Activated CD8-positive, alpha-beta T cell treated with anti-CD3 and anti-CD28 coated beads for 36 hours (primary cell): ENCODE measurements around the gene AOAH. TPM values are rescaled to one million over a fixed set of nuclear protein-coding genes. Genes with fewer than 3 reads are reported as not detected.
"Not testable (repeated sequence)": the region's sequence is repeated elsewhere in the genome, so short reads cannot be mapped to it uniquely, and the experiment has no call there.

Experiments
- ATAC-seq: fragments of 200-7000 bp; cut with Tn5 transposase; one replicate; pipeline ENCODE4 v1.10.0; 2021; ENCODE audit warnings: mild to moderate bottlenecking, moderate library complexity
- CTCF ChIA-PET: fragments of 350-600 bp; sonication (Branson Sonifier 250); formaldehyde crosslinking; loops from one replicate; lab custom pipeline; 2021; ENCODE audit warnings: antibody characterized with exemption; lab: Charles Lee
- POLR2A ChIA-PET: fragments of 350-600 bp; sonication (Branson Sonifier 250); formaldehyde crosslinking; loops from one replicate; lab custom pipeline; 2021; ENCODE audit warnings: antibody characterized with exemption; lab: Charles Lee
- DNase-seq: peaks from one replicate; pipeline ENCODE4 v3.0.0-alpha.2; 2020
- H3K27ac Mint-ChIP-seq: one replicate; pipeline ENCODE4 v1.8.0; 2021; ENCODE audit warnings: mild to moderate bottlenecking, mixed read lengths
- H3K27me3 Mint-ChIP-seq: one replicate; pipeline ENCODE4 v1.8.0; 2021; ENCODE audit warnings: mixed read lengths
- H3K36me3 Mint-ChIP-seq: one replicate; pipeline ENCODE4 v1.8.0; 2021; ENCODE audit warnings: low read depth, mixed read lengths
- H3K4me1 Mint-ChIP-seq: one replicate; pipeline ENCODE4 v1.8.0; 2021; ENCODE audit warnings: low read depth, mixed read lengths
- H3K4me3 Mint-ChIP-seq: one replicate; pipeline ENCODE4 v1.8.0; 2021; ENCODE audit warnings: mild to moderate bottlenecking, moderate library complexity, mixed read lengths
- H3K9me3 Mint-ChIP-seq: one replicate; pipeline ENCODE4 v1.8.0; 2021; ENCODE audit warnings: mixed read lengths
- CTCF ChIP-seq: fragments of 200-600 bp; IDR thresholded peaks from one replicate; pipeline ENCODE4 v1.8.0; 2022; ENCODE audit warnings: antibody characterized with exemption, mild to moderate bottlenecking
- intact Hi-C: fragments of 100-400 bp; cut with micrococcal nuclease; formaldehyde crosslinking; loops from one replicate; pipeline ENCODE4 v1.10.0; 2022
- total RNA-seq, 2 experiments: library from RNA; stranded (reverse); gene quantifications; one replicate each; pipeline ENCODE4 v1.2.3, GENCODE V29; 2021

AOAH gene
- total RNA-seq, 2 experiments from 2014 or later = 10.4 to 17.1 TPM

DNA sequence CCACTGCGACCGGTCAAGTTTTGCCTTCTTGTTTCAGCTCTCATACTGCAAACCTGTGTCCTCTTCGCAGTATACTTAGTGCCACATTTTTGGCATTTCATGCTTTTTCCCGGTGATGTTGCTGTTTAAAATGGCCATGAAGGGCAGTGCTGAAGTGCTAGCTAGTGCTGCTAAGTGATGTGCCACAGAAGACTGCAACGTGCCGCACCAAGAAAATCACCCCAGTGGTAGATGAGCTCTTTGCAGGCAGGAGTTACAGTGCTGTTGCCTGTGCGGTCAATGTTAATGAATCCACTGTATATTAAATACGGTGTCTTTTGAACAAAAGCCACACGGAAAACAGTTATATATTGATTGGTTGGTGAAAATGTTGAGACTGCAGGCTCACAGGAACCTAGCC is 214.3 kb downstream of the AOAH start:
- no peak for DNase-seq
- no peaks in the 10 kb centered on the region for H3K27me3 Mint-ChIP-seq
- ATAC-seq = no peak
- no peak for TF ChIP-seq CTCF
- intact Hi-C loops = no loop called here
- CTCF ChIA-PET = interaction anchor here (1.4 kb wide), 1 partner anchor 20 kb away, joined by 5 read pairs; no protein-coding TSS in a partner anchor
- H3K4me1 Mint-ChIP-seq = no peaks in the 10 kb centered on the region
- POLR2A ChIA-PET = no interaction called here
- no peak overlapping the region for H3K4me3 Mint-ChIP-seq
- H3K36me3 Mint-ChIP-seq = peaks cover 1% of the 10 kb centered on the region
- H3K27ac Mint-ChIP-seq = no peak overlapping the region
- no peaks in the 10 kb centered on the region for H3K9me3 Mint-ChIP-seq

DNA sequence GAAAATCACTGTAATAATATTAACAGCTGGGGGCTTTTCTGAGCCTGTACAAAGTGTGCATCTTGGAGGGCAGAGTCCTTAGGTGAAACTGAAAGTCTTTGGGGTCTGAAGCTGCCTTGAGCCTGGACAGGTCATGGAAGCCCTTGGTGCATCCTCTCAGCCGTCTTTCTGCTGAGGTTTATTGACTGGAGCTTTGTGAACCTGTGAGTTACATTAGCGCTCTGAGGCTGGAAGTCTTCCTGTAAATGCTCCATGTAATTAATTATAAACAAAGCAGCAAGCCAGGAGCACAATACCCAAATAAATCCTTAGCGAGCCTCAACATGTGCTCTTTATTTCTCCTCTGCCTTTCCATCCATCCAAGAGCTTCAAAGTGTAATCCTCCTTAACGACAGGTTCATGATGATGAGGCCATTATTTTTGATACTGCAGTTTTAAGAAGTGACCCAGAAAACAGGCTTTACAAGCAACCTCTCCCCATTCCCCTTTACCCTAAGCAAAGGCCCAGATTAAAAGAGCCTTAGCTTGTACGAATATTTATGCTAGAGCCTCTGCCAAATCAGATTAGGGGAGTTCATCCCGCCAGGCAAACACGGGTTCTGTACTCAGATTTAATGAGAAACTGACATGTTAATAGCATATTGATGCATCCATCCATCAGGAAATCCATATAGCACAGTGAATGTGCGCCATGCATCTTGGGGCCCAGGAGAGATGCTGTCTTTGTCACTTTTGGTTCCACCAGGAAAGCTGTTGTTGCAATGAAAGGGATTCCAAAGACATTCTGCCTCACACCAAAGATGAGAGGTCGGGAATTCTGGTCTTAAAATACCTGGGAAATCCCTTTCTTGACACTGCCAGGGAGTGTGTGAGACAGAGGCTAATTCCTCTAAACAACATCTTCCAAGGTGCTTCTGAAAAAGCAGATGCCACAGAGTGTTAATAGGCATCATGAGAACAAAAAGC is 216.5 kb downstream of the AOAH start:
- Mint-ChIP-seq H3K9me3 (peaks cover 3% of the 10 kb centered on the region), H3K4me1 (no peaks in the 10 kb centered on the region), H3K36me3 (no peaks in the 10 kb centered on the region), H3K4me3 (no peak overlapping the region), H3K27me3 (no peaks in the 10 kb centered on the region), H3K27ac (no peak overlapping the region)
- ATAC-seq = no peak
- TF ChIP-seq CTCF = no peak
- intact Hi-C loops = no loop called here
- ChIA-PET POLR2A (interaction anchor here (0.7 to 1.1 kb wide), 2 partner anchors 32 to 69 kb away, joined by 3 read pairs; no protein-coding TSS in a partner anchor), CTCF (interaction anchor here (1.0 kb wide), 1 partner anchor 19 kb away, joined by 4 read pairs; no protein-coding TSS in a partner anchor)
- DNase-seq = no peak

DNA sequence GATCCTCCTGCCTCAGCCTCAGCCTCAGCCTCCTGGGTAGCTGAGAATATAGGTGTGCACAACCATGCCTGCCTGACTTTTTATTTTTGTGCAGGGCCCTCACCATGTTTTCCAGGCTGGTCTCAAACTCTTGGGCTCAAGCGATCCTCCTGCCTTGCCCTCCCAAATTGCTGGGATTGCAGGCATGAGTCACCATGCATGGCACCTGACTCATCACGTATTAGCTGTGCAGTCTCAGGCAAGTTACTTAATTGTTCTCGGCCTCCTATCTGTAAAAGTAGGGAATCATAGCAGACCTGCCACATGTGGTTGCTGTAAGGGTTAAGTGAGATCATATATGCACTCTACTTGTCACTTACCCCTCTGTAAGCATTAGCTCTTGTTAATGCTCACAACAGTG is 217.5 kb downstream of the AOAH start:
- intact Hi-C loops = no loop called here
- Mint-ChIP-seq H3K4me3 (no peak overlapping the region), H3K27ac (no peak overlapping the region), H3K9me3 (peaks cover 3% of the 10 kb centered on the region), H3K36me3 (no peaks in the 10 kb centered on the region), H3K4me1 (no peaks in the 10 kb centered on the region), H3K27me3 (no peaks in the 10 kb centered on the region)
- CTCF ChIA-PET = no interaction called here
- no peak for DNase-seq
- POLR2A ChIA-PET = interaction anchor here (1.0 to 1.1 kb wide), 2 partner anchors 25 to 70 kb away, joined by 3 to 4 read pairs; no protein-coding TSS in a partner anchor
- TF ChIP-seq CTCF = no peak
- no peak for ATAC-seq

DNA sequence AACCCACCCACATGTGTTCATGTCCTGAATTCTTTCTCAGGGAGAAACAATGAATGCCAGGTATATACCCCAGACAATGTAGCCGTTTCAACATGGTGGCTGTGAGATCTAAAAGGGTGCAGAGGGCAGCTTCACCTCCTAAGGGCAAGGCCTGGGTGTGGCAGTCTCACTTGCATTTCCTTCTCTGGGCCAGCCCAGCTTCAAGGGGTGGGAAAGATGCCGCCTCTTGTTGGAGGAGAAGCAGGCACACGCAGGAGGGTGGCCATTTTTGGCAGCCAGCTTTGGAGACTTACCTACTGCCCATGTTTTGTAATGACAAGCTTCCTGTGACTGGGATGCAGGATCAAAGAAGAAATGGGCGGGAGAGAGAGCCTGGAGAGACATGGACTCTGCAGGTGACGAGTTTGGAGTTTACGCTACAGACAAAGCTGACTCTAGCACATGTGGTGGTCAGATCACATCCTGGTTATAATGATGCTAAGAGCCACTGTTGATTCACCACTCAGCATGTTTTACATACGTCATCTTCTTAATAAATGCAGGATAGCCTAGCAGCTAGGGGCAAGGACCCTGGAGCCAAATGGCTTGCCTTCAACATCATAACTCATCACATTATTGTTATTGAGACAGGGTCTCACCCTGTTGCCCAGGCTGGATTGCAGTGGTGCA is 218.0 kb downstream of the AOAH start:
- ATAC-seq = no peak
- no peaks in the 10 kb centered on the region for H3K4me1 Mint-ChIP-seq

GRCh38 chr7:36504617-36505016 is 219.7 kb downstream of the AOAH start:
- CTCF ChIA-PET = interaction anchor here (1.3 to 1.8 kb wide), 2 partner anchors 17 to 677 kb away, joined by 3 to 5 read pairs; no protein-coding TSS in a partner anchor
- H3K4me3 Mint-ChIP-seq, ATAC-seq, H3K27me3 Mint-ChIP-seq, intact Hi-C loops, H3K36me3 Mint-ChIP-seq, H3K9me3 Mint-ChIP-seq, DNase-seq, H3K27ac Mint-ChIP-seq, POLR2A ChIA-PET, H3K4me1 Mint-ChIP-seq: not testable (repeated sequence)

More for the DNA sequence above, 218.0 kb downstream of the AOAH start:
- TF ChIP-seq CTCF = no peak
- DNase-seq = no peak
- Mint-ChIP-seq H3K9me3 (peaks cover 3% of the 10 kb centered on the region), H3K4me3 (no peak overlapping the region), H3K27ac (no peak overlapping the region), H3K27me3 (no peaks in the 10 kb centered on the region), H3K36me3 (no peaks in the 10 kb centered on the region)
- CTCF ChIA-PET = interaction anchor here (0.9 to 1.8 kb wide), 3 partner anchors 18 to 165 kb away, joined by 4 to 5 read pairs (median 5); no protein-coding TSS in a partner anchor
- POLR2A ChIA-PET = interaction anchor here (1.0 kb wide), 1 partner anchor 25 kb away, joined by 4 read pairs; no protein-coding TSS in a partner anchor
- intact Hi-C loops = no loop called here

- H3K4me3 Mint-ChIP-seq, intact Hi-C loops, H3K27ac Mint-ChIP-seq, H3K27me3 Mint-ChIP-seq, H3K9me3 Mint-ChIP-seq, ATAC-seq, H3K4me1 Mint-ChIP-seq, H3K36me3 Mint-ChIP-seq, DNase-seq, POLR2A ChIA-PET: not testable (repeated sequence)
- CTCF ChIA-PET = interaction anchor here (1.3 kb wide), 1 partner anchor 678 kb away, joined by 3 read pairs; no protein-coding TSS in a partner anchor
These were observed 220.1 kb downstream of the AOAH start for GRCh38 chr7:36504216-36504615.
